Mucosa of gallbladder (tissue), 1 donor: Measurements from ENCODE around the gene MEI4. TPM values are rescaled to one million over a fixed set of nuclear protein-coding genes. Genes with fewer than 3 reads are reported as not detected.
"Not testable (repeated sequence)": the region's sequence is repeated elsewhere in the genome, so short reads cannot be mapped to it uniquely, and the experiment has no call there.

Source experiments
- DNase-seq: peaks from one replicate; pipeline ENCODE4 v3.0.0-alpha.2; 2020; ENCODE audit warnings: low spot score
- total RNA-seq: library from RNA; stranded (reverse); gene quantifications from one replicate; pipeline ENCODE4 v1.2.1, GENCODE V29; 2021
- donor health status: DM: no; HTN: no; CAD: no.

MEI4 gene, protein sequence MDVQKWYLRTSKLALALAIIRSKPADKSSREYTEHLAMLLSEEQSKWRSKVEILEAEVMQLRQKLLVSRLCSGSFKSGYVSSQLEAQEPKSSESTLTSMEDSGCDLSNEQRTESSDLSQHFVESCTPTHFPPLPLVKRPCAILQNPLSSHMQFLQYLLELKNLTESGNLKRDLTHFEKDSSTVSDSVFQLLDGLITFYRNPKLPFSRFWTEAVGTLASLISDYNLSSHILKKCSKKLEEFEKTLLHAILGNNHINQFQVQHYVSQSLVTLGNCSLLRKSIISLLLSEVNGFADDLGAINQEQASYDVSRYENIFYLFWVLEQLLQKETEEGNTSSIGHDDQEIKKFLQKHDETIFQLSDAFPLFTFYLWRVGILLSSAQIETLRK
- 0.17 TPM for total RNA-seq

DNA sequence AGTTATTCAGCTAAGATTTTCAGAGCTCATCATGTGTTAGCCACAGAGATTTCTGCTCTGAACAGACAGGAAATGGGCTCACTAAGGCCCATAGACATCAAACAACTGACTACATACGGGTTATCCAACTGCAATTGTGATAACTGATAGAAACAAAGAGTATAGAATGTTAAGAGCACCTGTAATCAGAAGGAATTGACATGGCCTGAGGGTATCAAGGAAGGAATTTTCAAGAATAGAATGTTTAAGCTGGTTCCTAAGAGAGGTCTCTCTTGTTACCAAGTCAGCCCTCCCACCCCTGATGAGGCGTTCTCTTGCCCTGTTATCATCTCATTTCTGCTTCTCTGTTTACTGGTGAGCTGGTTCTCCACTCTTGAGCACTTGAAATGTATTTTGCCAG is at the start of gene MEI4:
TSS of gene MEI4 (plus strand) at position 301 of the 400 bp plus-strand sequence. CDS start 37,633 bp downstream, outside the sequence.
- DNase-seq: no peak

DNA sequence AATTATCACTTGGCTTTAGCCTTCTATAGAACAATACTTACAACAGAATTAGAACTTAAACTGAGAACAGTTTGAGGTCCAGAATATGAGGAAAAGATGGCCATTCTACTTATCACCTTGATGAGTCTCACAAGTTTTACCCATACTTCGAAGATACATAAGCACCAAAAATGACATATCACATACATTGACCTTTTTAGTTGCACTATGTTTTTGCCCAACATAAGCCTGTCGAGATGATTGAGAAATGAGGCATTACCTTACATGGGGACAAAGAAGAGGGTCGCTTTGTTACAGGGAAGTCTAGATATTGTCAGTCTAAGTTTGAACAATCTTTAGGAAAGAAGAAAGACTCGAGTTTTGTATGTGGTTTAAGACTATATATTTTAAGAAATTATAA is 48.4 kb upstream of the MEI4 start:
- DNase-seq: no peak

DNA sequence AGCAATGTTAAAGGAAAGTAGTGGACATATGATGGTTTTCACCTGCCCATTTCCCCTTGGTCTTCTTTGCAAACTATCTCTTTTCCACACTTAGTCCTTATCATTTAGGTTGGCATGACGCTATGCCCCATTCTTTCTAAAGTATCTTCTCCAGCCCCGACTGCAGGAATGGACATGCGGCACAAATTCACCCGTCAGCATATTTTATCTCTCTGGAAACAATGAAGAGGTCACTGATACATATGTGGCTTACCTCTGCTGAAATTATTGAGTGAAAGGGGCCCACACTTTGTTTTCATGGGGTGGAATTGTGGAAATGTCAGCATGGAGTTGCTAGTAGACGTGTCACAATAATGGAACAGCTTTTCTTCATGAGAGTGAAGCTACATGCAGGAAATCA is 45.8 kb upstream of the MEI4 start:
- DNase-seq: no peak

DNA sequence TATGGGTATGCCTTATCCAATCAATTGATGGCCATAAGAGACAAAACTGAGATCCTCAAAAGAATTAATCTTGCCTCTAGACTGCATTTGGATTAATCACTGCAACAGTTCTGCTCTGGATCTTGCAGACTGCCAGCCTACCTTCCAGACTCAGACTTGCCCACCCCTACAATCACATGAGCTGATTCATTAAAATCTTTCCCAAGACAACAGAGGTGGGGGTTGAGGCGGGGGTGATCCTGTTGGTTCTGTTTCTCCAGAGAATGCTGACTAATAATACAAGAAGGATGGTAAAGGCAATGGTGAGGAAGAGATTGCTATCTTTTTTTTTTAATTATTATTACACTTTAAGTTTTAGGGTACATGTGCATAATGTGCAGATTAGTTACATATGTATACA is 43.7 kb upstream of the MEI4 start:
- no peak for DNase-seq

DNA sequence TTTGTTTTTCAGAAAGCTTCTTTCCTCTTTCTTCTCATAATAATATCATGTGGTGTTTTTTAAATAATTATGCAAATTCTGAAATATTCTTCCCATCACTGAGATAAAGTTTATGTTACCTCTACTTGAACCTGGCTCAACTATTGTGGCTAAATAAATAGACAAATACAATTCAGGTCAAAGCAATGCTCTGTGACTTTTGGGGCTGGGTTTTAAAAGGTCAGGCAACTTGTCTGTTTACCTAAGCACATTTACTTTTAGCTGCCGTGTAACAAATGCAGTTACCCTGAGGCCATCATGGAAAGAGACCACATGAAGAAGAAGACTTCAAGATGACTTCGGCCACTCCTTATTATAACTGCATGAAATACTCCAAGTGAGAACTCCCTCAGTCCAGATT is 33.7 kb upstream of the MEI4 start:
- DNase-seq: no peak

DNA sequence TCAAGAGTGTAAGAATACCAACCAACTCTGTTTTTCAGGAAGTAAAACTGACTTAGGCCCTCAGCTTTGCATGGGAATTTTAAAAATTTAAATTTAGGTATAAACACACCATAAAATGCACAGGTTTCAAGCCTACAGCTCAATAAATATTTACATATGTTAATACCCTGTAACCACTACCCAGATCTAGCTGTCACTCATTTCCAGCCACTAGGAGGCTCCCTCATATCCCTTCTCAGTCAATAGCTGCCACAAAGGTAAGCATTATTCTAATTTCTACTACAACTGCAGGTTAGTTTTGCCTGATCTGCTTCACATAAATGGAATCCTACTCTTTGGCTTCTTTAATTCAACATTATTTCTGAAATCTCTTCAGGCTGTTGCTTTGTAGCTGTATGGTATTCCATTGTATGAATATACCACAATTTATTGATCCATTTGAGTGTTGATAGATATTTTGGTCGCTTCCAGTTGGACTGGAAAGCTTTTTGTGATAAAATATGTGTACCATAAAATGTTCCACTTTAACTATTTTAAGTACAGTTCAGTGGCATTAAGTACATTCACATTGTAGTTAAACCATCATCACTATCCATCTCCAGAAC is 32.5 kb upstream of the MEI4 start:
- DNase-seq: no peak

DNA sequence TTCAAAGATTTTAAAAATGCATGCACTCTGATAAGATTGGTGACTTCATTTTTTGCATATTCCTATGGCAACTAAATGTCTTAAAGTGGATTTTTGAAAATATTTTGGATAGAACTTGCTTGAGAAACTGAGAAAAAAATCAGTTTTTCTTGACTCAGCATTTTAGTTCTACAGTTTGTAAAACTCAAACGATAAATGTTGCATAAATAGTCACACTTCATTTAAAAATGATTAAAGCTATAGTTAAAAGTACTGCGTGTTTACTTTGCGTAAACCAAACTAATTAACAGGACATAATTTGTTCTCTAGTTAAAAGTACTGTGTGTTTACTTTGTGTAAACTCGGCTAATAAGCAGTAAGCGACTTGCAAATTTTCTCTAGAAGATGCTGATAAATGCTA is 28.3 kb upstream of the MEI4 start:
- DNase-seq: no peak

DNA sequence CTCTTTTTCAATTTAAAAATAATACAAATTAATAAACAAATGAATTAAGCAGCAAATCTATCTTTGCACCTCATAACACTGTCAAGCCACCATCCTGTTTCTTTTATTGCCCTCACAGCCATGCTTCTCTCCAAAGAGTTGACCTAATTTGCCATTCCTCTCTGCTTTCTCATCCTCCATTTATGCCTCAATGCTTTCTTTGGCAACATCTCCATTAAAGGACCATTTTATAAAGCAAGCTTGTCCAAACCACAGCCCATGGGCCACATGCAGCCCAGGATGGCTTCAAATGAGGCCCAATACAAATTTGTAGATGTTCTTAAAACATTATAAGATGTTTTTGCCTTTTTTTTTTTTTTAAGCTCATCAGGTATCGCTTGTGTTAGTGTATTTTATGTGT is 26.4 kb upstream of the MEI4 start:
- no peak for DNase-seq

DNA sequence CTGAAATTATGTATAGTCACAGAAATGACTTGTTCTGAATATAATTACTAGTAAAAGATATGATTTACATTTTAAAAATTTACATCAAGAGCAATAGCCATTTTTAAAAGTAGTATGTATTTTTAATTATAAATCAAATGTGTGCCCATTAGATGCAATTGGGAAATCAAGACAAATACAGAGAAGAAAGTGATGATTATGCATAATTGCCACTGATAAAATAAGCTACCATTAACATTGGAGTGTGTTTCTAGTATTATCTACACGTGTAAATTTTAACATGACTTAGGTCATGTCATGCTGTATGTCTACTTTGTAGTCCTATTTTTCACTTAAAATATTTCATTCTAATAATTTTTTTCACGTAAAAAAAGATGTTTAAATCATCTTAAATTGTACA is 22.8 kb upstream of the MEI4 start:
- no peak for DNase-seq

DNA sequence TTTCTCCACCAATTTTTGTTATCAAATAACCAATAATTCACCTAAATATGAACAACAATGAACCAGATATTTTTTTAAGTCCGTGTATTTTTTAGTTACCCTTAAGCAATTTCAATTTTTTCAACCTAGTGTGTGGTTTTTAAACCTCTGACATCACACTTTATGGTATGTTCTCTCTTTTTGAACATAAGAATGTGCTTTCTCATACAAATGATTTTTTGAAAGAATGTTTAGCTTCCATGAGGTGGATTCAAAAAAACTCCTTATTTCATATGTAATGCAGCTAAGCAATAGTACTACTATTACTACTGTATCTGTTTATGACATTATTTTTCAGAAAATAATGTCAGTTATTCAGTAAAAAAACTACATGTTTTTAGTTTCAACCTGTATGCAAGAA is 19.4 kb upstream of the MEI4 start:
- DNase-seq: no peak

DNA sequence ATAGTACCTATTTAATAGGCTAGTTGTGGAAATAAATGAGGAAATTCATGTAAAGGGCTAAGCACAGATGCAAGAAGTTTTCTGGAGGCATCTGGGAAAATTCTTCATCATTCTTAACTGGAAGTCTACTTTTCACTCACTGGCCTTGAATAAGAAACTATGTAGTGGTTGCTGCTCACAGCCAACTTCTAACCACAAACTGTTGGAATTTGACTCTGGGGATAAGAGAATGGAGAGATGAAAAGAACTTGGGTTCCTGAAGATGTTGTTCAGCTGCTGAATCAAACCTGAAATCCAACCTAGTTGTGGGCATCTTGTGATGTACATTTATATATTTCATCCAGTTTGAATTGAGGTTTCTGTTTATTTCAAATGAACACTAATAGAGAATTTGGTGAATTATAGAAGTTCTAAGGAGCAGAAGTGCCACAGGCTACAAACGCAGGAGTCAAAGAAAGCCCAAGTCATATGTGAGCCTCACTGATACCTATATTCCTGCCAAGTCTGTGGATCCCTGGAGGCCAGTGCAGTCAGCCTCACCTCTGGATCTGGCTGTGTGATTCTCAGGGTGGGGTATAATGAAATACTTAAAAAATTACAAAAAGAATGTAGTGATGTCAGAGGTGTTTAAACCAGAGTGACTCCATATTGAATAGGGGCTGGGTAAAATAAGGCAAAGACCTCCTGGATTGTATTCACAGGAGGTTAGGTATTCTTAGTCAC is 18.7 kb upstream of the MEI4 start:
- no peak for DNase-seq

DNA sequence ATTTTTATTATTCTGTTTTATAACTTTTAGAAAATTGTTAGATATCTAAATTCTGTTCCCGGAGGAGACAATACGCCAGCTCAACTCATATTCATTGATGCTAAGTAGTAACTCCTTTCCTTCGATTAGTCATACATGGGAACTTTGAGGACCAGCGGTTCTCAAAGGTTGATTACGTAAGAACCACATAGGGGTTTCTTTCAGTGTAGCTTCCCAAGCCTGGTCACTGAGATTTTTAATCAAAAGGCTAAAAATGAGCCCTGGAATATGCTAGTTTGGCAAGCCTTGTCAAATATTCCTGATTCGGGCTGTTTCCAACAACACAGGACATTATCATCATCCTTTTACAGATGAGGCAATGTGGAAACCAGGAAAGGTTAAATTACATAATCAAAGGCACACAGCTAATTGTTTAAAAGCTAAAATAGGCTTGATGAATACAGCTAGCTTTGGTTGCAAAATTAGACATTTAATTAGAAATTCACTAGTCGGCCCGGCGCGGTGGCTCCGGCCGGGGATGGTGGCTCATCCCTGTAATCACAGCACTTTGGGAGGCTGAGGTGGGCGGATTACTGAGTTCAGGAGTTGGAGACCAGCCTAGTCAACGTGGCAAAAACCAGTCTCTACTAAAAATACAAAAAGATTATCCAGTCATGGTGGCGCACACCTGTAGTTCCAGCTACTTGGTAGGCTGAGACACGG is 14.6 kb upstream of the MEI4 start:
- no peak for DNase-seq

DNA sequence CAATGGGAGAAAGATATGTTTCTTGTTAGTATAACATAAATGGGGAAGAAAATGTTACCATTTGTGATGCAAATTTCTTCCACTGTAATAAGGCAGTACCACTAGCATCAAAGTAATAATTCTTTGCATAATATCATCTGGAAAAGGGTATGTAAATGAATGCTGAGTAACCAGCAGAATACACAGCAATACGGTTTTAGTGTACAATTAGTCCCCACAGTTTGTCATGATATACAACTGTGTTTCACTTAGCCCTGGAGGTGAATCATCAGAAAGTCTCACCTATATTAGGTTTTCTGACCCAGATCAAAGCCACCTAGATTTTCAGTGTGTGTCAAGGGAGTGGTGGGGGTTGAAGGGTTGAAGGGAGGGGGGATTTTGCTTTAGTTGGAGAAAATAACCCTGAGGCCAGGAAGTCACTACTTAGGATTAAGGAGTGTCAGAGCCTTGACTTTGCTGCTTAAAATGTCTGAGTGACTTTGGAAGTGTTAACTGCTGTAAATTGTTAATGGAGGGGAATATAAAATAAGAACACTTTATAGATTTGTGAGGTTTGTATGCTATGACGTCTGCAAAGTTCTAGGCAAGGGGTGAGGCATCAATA is 8.6 kb upstream of the MEI4 start:
- DNase-seq: no peak

DNA sequence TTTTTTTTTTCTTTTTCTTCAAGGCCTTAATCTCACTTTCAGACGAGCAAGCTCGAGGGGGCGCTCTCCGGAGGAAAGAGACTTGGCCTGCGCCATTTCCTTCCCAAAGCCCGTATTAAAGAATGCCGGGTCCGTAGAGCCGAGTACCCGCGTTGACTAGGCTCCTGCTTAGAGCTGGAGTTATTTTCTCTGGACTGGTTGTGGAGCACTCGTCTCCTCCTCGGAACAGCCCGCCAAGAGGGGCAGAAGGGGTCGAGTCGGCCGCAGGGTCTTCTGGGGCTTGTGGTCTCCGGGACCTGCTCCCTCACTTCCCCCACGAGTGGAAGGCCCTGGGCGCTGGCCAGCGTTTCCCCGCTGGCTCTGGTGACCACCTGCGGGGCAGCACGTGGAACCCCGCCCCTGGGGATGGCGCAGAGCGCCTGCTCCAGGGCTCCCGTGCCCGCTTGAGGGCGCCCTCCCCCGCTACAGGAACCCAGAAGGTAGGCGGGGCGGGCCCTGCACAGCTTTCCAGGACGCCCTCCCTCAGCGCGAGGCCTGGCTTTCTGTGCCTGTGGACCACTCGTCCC is 2.7 kb upstream of the MEI4 start:
- peak; percentile 44 for DNase-seq

DNA sequence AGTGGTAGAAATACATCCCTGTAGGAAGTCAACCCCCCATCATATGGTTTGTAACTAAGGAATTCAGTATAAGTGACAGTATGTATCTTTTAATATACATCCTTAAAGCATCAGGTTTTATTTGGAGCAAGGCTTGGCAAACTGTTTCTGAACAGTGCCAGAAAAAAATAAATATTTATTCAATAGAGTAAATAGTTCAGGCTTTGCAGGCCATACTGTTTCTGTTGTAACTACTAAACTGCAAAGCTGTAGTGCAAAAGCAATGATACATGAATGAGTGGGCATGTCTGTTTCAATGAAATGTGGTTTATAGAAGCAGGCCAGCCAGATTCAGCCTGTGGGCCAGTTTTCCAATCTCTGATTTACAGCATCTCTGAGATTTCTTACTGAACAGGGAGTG is 977 bp downstream of the MEI4 start:
- DNase-seq: no peak

DNA sequence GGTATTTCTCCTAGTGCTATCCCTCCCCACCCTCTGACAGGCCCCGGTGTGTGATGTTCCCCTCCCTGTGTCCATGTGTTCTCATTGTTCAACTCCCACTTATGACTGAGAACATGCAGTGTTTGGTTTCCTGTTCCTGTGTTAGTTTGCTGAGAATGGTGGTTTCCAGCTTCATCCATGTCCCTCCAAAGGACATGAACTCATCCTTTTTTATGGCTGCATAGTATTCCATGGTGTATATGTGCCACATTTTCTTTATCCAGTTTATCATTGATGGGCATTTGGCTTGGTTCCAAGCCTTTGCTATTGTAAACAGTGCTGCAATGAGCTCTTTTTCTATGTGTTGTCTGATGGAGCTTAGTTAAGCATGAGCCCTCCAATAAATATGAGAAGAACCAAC is 2.2 kb downstream of the MEI4 start:
- DNase-seq: not testable (repeated sequence)

DNA sequence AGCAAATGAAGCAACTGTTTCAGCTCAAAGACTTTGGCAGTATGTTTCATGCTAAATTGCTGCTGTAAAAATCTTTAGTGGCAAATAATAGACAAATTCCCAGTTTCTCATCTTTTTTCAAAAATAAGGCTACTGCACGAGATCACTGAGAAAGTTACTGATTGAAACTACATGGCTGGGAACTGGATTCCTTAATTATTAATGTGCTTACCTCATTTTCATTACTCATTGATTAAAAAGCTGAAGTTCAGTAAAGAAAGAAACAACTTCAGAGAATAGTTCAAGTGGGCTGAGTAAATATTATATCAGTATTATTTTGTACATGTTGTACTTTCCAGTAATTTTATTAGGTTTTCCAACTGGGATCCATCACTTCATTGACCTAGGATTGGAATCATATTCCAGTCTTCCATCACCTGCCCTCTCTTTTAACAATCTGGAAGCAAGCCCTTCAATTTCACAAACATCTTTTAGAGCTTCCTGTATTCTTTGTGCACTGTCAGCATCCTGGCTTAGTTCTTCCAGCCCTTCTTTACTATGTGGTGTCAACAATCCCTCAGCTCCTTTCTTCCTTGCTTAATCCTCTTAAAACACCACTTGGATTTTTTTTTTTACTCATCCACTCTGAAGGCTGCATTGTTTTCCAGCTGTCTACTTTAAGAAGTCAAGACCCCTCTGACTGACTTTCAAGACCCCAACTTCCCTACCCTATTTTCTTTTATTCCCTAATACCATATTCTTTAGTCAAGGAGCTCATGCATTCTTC is 4.3 kb downstream of the MEI4 start:
- DNase-seq: no peak

DNA sequence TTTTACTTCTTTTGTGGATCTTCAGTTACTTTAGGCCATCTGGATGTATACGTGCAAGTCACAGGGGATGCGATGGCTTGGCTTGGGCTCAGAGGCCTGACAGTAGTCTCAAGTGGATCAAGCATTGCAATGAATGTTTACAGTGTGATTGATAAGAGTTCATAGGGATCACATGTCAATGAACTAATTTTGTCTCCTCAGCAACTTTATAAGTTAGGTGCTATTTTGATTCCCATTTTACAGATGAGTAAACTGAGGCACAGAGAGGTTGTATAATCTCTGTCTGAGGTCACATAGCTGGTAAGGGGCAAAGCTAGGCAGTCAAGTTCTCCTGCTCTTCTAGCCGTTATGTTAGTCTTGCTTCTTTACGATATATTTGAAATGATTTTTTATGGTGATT is 13.5 kb downstream of the MEI4 start:
- no peak for DNase-seq

DNA sequence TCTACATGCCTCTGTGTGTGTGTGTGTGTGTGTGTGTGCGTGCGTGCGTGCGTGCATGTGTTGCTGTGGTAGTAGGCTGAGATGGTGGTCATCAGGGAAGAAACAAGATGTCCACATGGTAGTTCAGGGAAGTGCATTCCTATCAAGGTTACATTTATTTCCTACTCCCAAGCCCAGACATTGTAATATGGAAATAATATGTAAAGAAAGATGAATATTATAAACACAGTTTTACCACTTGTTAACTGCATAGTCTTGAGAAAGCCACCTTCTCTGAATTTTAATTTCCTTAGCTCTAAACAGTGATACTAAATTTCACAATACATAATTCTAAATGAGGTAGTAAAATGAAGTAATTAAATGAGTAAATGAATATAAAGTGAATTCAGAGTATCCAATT is 14.0 kb downstream of the MEI4 start:
- DNase-seq: no peak

DNA sequence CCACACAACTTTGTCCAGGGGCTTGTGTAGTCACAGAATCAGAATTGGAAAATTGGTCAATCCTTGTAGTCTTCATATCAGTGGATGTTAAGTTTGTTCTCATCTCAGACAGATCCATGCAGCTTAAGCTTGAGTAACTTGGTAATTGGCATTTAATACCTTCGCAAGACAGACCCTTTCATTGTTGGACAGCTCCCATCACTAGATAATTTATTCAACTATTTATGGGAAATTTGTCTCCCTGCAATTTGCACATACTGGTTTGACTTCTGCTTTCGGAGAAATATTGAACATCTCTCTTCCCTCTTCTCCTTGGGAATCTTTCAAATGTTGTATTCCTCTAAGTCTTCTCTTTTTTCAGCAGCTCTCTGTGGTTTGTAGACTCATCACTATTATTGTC is 17.1 kb downstream of the MEI4 start:
- DNase-seq: no peak

DNA sequence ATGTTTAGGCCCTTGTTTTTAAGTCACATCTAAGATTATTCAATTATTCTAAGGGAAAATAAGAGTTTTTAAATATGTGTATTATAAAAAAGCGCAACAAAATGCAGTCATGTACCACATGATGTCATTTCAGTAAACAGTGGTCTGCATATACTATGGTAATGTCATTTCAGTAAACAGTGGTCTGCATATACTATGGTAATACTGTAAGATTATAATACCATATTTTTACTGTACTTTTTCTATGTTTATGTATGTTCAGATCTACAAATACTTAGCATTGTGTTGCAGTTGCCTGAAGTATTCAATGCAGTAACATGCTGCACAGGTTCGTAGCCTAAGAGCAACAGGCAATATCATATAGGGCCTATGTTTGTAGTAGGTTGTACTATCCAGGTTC is 21.4 kb downstream of the MEI4 start:
- no peak for DNase-seq
